Measurements from ENCODE around the gene DCHS2. TPM values are rescaled to one million over a fixed set of nuclear protein-coding genes. Genes with fewer than 3 reads are reported as not detected.

The DCHS2 gene
- total and polyA plus RNA-seq, 2 of the 8 experiments (the other 6 are each of a cell fraction or from before 2014, with no cell fraction given), result 0.54 to 2.6 TPM

- H3K4me3 ChIP-seq (ENCODE audit: extremely low read depth in 1 of 4, insufficient read depth in 2 of 4, low read depth in 3 of 4, low read length in 4 of 4), result no peak overlapping the region
- no peak overlapping the region for H3K23ac ChIP-seq (ENCODE audit: insufficient read length)
- H3K18ac ChIP-seq (ENCODE audit: extremely low read depth, low read length), result no peak overlapping the region
- H2BK5ac ChIP-seq (ENCODE audit: low read depth, low read length), result no peak overlapping the region
- ChIA-PET POLR2A (ENCODE audit: partially characterized antibody) (no interaction called here), CTCF (ENCODE audit: partially characterized antibody) (no interaction called here)
- no peaks in the 10 kb centered on the region for H4K20me1 ChIP-seq (replicated peaks in 1 of 2; ENCODE audit: control insufficient read depth in 1 of 2, insufficient read depth in 2 of 2, low read length in 2 of 2)
- no peak overlapping the region for H2AFZ ChIP-seq (ENCODE audit: low read length)
- DNase-seq (ENCODE audit: low read depth in 1 of 2, low spot score in 2 of 2) (no peak), FAIRE-seq (no peak)
- no peaks in the 10 kb centered on the region for H3K27me3 ChIP-seq (replicated peaks in 1 of 4; ENCODE audit: control insufficient read depth in 3 of 4, extremely low read depth in 1 of 4, insufficient read depth in 3 of 4, low read length in 3 of 4)
- no peaks in the 10 kb centered on the region for H3K79me2 ChIP-seq (ENCODE audit: control insufficient read depth in 1 of 2, insufficient read depth in 2 of 2, low read length in 2 of 2)
- no peak overlapping the region for H4K91ac ChIP-seq (replicated peaks; ENCODE audit: insufficient read length, low read length)
- H2AK5ac ChIP-seq (ENCODE audit: low read depth, low read length), result no peak overlapping the region
- no peak overlapping the region for H4K5ac ChIP-seq (ENCODE audit: insufficient read length, low read depth, low read length)
- WGBS, 2 experiments (ENCODE audit: extremely low coverage in 1 of 2, insufficient coverage in 1 of 2, insufficient read length in 1 of 2, insufficient replicate concordance in 2 of 2, low coverage in 1 of 2, low lambda C conversion rate in 2 of 2, missing lambda C conversion rate in 1 of 2), result 83% methylated on average over 1 of the region's 1 CpG; no CpG with 5 or more reads in 1 of the 2 experiments
- H2BK20ac ChIP-seq (ENCODE audit: low read length), result no peak overlapping the region
- H3K56ac ChIP-seq (replicated peaks; ENCODE audit: insufficient read length, low read depth, low read length), result no peak overlapping the region
- H2BK12ac ChIP-seq (ENCODE audit: low read depth, low read length), result no peak overlapping the region
- H3K79me1 ChIP-seq (ENCODE audit: low read depth, low read length), result no peaks in the 10 kb centered on the region
- no peak overlapping the region for H2BK15ac ChIP-seq (ENCODE audit: low read length)
- no peak overlapping the region for H3K9ac ChIP-seq (replicated peaks in 1 of 4; ENCODE audit: extremely low read depth in 1 of 4, low read depth in 3 of 4, low read length in 3 of 4)
- no peak overlapping the region for H3K27ac ChIP-seq (ENCODE audit: low read depth, low read length)
- H2BK120ac ChIP-seq (replicated peaks; ENCODE audit: low read depth, low read length), result no peak overlapping the region
- no peak overlapping the region for H4K8ac ChIP-seq (ENCODE audit: extremely low read depth, insufficient read depth, low read length)
- no peak overlapping the region for H3K14ac ChIP-seq (ENCODE audit: insufficient read length)
- no peaks in the 10 kb centered on the region for H3K9me3 ChIP-seq (ENCODE audit: insufficient read depth in 2 of 2, low read depth in 1 of 2, low read length in 1 of 2)
- no peak overlapping the region for H3K4ac ChIP-seq (replicated peaks; ENCODE audit: insufficient read length, low read depth, low read length)
- no peaks in the 10 kb centered on the region for H3K36me3 ChIP-seq (ENCODE audit: control insufficient read depth in 2 of 4, insufficient read depth in 4 of 4, low read length in 3 of 4)
- H3K23me2 ChIP-seq (ENCODE audit: low read depth, low read length), result no peaks in the 10 kb centered on the region
- H3K4me1 ChIP-seq (replicated peaks in 1 of 4; ENCODE audit: control insufficient read depth in 3 of 4, insufficient read depth in 4 of 4, low read length in 3 of 4), result no peaks in the 10 kb centered on the region
- no peak overlapping the region for H3K4me2 ChIP-seq (ENCODE audit: insufficient read depth in 1 of 2, low read depth in 2 of 2, low read length in 2 of 2)
- TF ChIP-seq CTBP2 (IDR thresholded peaks at IDR 0.05; ENCODE audit: borderline replicate concordance, insufficient read depth, insufficient read length, low read length) (no peak), SP2 (IDR thresholded peaks at IDR 0.05; ENCODE audit: low read length) (no peak), NANOG (IDR thresholded peaks at IDR 0.05; ENCODE audit: insufficient read depth, low read depth, low read length, poor library complexity, severe bottlenecking) (no peak), HDAC6 (IDR thresholded peaks at IDR 0.05; ENCODE audit: low read depth, low read length) (no peak), CREB1 (IDR thresholded peaks at IDR 0.05) (no peak), CEBPB (IDR thresholded peaks at IDR 0.05; ENCODE audit: low read depth, low read length) (no peak), TAF7 (optimal IDR thresholded peaks at IDR 0.05; ENCODE audit: borderline replicate concordance, low read depth, low read length) (no peak), TEAD4 (IDR thresholded peaks at IDR 0.05; ENCODE audit: low read depth, low read length) (no peak), CBX8 (IDR thresholded peaks at IDR 0.05; ENCODE audit: borderline replicate concordance, low read depth, low read length) (no peak), BCL11A (IDR thresholded peaks at IDR 0.05; ENCODE audit: low read depth in 2 of 2, low read length in 2 of 2) (no peak), TCF12 (IDR thresholded peaks at IDR 0.05; ENCODE audit: low read depth, low read length) (no peak), PHF8 (conservative IDR thresholded peaks at IDR 0.05; ENCODE audit: low read depth, low read length) (no peak), SAP30 (IDR thresholded peaks at IDR 0.05; ENCODE audit: insufficient read depth, insufficient replicate concordance, low read length) (no peak), EP300 (IDR thresholded peaks at IDR 0.05; ENCODE audit: borderline replicate concordance in 1 of 2, low read depth in 2 of 2, low read length in 2 of 2) (no peak), ZNF274 (IDR thresholded peaks at IDR 0.05; ENCODE audit: borderline replicate concordance, extremely low read depth, low read length) (no peak)
Measured at GRCh38 chr4:154211506-154211905, 280.1 kb downstream of the DCHS2 start.

Data from H1 (cell line).